Liver (tissue), 3 donors: ENCODE results near the gene SORL1.

Source experiments
- ATF3 ChIP-seq: IDR thresholded peaks from 2 replicates; pipeline ENCODE4 v1.6.1; 2016; ENCODE audit warnings: antibody characterized with exemption
- CTCF ChIP-seq: fragments of 150-350 bp; IDR thresholded peaks from 2 replicates; pipeline ENCODE4 v1.5.1; 2017; ENCODE audit warnings: improper control_type of control experiment, low read depth, low read length; ENCODE audit not compliant: missing input control
- EGR1 ChIP-seq, 2 donors: IDR thresholded peaks; 2 replicates each; pipeline ENCODE4 v1.6.1; 2016 to 2018; ENCODE audit warnings: antibody characterized with exemption in 2 of 2, low read depth in 2 of 2
- GABPA ChIP-seq, 2 donors: IDR thresholded peaks in 1 of 2; conservative IDR thresholded peaks in 1 of 2; 2 replicates each; pipeline ENCODE4 v1.6.1; 2016; ENCODE audit warnings: antibody characterized with exemption in 2 of 2, mild to moderate bottlenecking in 1 of 2, moderate library complexity in 1 of 2
- HNF4A ChIP-seq, 2 donors: conservative IDR thresholded peaks; 2 replicates each; pipeline ENCODE4 v1.6.1; 2016; ENCODE audit warnings: antibody characterized with exemption in 2 of 2, mild to moderate bottlenecking in 2 of 2
- HNF4G ChIP-seq: IDR thresholded peaks from 2 replicates; pipeline ENCODE4 v1.6.1; 2016; ENCODE audit warnings: antibody characterized with exemption
- JUND ChIP-seq, 2 donors: IDR thresholded peaks; 2 replicates each; pipeline ENCODE4 v1.6.1; 2016; ENCODE audit warnings: antibody characterized with exemption in 2 of 2
- MAX ChIP-seq: IDR thresholded peaks from 2 replicates; pipeline ENCODE4 v1.6.1; 2016; ENCODE audit warnings: antibody characterized with exemption
- RAD21 ChIP-seq, 2 donors: IDR thresholded peaks; 2 replicates each; pipeline ENCODE4 v1.6.1; 2016; ENCODE audit warnings: antibody characterized with exemption in 2 of 2, mild to moderate bottlenecking in 2 of 2
- REST ChIP-seq: IDR thresholded peaks from 2 replicates; pipeline ENCODE4 v1.6.1; 2016; ENCODE audit warnings: antibody characterized with exemption, mild to moderate bottlenecking
- RXRA ChIP-seq, 2 donors: IDR thresholded peaks; 2 replicates each; pipeline ENCODE4 v1.6.1; 2017 to 2018; ENCODE audit warnings: antibody characterized with exemption in 2 of 2, mild to moderate bottlenecking in 1 of 2
- TAF1 ChIP-seq: conservative IDR thresholded peaks from 2 replicates; pipeline ENCODE4 v1.6.1; 2016; ENCODE audit warnings: antibody characterized with exemption, mild to moderate bottlenecking
- YY1 ChIP-seq: IDR thresholded peaks from 2 replicates; pipeline ENCODE4 v1.6.1; 2016; ENCODE audit warnings: antibody characterized with exemption, mild to moderate bottlenecking
- donor health status: healthy.
- donor health status: healthy.

GRCh38 chr11:121540627-121541026 lies 88.5 kb downstream of the SORL1 start:
- TF ChIP-seq CTCF, result no peak
- no peak for TF ChIP-seq TAF1
- no peak for TF ChIP-seq HNF4A (conservative IDR thresholded peaks at IDR 0.05)
- no peak for TF ChIP-seq RAD21 (IDR thresholded peaks at IDR 0.05)
- TF ChIP-seq MAX, result no peak
- TF ChIP-seq REST, result no peak
- TF ChIP-seq YY1, result no peak
- TF ChIP-seq ATF3, result no peak
- no peak for TF ChIP-seq EGR1 (IDR thresholded peaks at IDR 0.05; ENCODE audit: low read depth in 2 of 2)
- no peak for TF ChIP-seq GABPA (IDR thresholded peaks at IDR 0.05 in 1 of 2, conservative IDR thresholded peaks at IDR 0.05 in 1 of 2)
- TF ChIP-seq HNF4G, result no peak
- TF ChIP-seq RXRA (IDR thresholded peaks at IDR 0.05), result no peak
- no peak for TF ChIP-seq JUND (IDR thresholded peaks at IDR 0.05)
